GM12891 (cell line): ENCODE results near the gene TMEM44.
"Not testable (repeated sequence)": the region's sequence is repeated elsewhere in the genome, so short reads cannot be mapped to it uniquely, and the experiment has no call there.

Experiments
- DNase-seq: peaks from one replicate; pipeline ENCODE4 v3.0.0; 2011; ENCODE audit warnings: low spot score; ENCODE audit not compliant: insufficient read length
- FAIRE-seq: peaks from 2 replicates; lab custom pipeline; 2011; peaks lifted over from hg19 to GRCh38; lab: Jason Lieb, UNC
- PAX5 ChIP-seq: IDR thresholded peaks from 2 replicates; pipeline ENCODE4 v1.6.1; 2011; ENCODE audit warnings: low read length, moderate library complexity, mild to moderate bottlenecking; ENCODE audit not compliant: insufficient read depth, severe bottlenecking
- POLR2A ChIP-seq: IDR thresholded peaks from 2 replicates; pipeline ENCODE4 v1.6.1; 2011; ENCODE audit warnings: low read depth, low read length, control low read depth
- POLR2AphosphoS5 ChIP-seq: IDR thresholded peaks from 2 replicates; pipeline ENCODE4 v1.6.1; 2011; ENCODE audit warnings: low read depth, low read length, control low read depth
- POU2F2 ChIP-seq: IDR thresholded peaks from 2 replicates; pipeline ENCODE4 v1.6.1; 2011; ENCODE audit warnings: low read depth, mild to moderate bottlenecking, control low read depth, low read length, moderate library complexity
- SPI1 ChIP-seq: IDR thresholded peaks from 2 replicates; pipeline ENCODE4 v1.6.1; 2011; ENCODE audit warnings: low read depth, low read length, control low read depth
- TAF1 ChIP-seq: IDR thresholded peaks from 2 replicates; pipeline ENCODE4 v1.6.1; 2011; ENCODE audit warnings: low read depth, low read length, control low read depth

TMEM44 gene

DNA sequence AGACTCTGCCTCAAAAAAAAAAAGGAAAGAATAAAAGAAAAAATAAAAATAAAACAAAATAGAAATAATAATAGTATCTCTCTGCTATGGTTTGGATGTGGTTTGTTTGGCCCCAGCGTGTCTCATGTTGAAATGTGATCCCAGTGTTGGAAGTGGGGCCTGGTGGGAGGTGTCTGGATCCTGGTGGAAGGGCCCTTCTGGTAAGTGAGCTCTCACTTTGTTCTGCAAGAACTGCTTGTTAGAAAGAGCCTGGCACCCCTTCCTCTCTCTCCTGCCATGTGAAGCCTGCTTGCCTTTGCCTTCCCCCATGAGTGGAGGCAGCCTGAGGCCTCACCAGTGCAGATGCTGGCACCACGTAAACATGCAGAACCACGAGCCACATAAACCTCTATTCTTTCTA, 26.3 kb downstream of the TMEM44 start:
- no peak for DNase-seq
- no peak for TF ChIP-seq SPI1
- no peak for TF ChIP-seq TAF1
- TF ChIP-seq POLR2A, result no peak
- no peak for TF ChIP-seq PAX5
- TF ChIP-seq POU2F2, result no peak
- TF ChIP-seq POLR2AphosphoS5, result no peak
- FAIRE-seq, result no peak

DNA sequence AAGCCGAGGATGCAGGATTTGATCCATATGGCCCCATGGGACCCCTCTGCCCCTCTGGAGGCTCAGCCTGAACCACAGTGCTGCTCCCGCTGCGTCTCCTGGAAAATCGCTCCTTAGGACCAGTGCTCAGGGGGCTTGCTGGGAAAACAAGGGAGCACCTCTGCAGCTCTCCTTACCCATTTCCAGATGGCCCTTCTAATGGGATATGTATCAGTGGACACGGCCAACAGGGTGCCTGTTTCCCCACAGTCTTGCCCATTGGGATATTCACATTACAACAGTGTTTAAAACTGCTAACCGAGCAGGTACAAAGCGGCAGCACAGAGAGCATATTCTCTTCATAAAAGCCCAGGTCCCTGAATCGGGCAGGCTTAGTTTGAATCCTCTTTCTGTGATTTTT, 27.1 kb downstream of the TMEM44 start:
- DNase-seq, result no peak
- no peak for TF ChIP-seq POU2F2
- TF ChIP-seq TAF1, result no peak
- no peak for TF ChIP-seq PAX5
- no peak for TF ChIP-seq SPI1
- TF ChIP-seq POLR2A, result no peak
- TF ChIP-seq POLR2AphosphoS5, result no peak
- FAIRE-seq, result no peak

- not testable (repeated sequence) for DNase-seq, FAIRE-seq
These were observed 27.9 kb downstream of the TMEM44 start for GRCh38 chr3:194605314-194605713.

DNA sequence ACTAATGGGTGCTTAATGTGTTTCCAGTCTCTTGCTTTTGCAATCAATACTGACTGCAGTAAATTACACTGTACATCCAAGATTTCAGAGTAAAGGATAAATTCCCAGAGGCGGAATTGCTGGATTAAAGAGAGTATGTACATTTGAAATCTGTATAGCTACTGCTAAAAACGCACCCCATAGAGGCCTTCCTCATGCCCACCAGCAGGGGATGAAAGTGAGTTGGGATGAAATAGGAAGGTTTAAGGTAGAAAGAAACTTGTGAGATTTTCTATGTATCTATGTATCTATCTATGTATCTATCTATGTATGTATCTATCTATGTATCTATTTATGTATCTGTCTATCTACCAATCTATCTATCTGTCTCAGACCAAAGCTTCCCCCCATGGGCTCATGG, 28.4 kb downstream of the TMEM44 start:
- DNase-seq, result no peak
- TF ChIP-seq TAF1 (no peak), POU2F2 (no peak), SPI1 (no peak), POLR2AphosphoS5 (no peak), PAX5 (no peak), POLR2A (no peak)
- FAIRE-seq, result no peak

DNA sequence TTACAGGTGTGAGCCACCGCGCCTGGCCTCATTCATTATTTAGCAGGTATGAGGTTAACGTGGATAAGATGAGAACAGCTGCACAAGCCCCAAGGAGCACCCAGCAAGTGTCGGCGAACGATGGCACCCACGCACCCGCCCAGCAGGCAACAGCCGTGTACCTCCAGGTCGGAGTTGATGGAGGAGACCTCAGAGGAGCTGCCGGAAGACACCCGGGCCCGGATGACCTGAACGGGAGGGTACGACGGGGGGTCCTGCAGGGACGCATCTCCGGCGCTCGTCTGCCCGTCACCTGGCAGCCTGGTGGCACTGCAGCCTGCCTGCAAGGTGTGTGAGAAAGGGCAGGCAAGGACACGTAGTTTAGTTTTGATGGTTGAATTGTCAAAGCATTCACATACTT, 29.1 kb downstream of the TMEM44 start:
- TF ChIP-seq POLR2A (no peak), PAX5 (no peak), TAF1 (no peak), POLR2AphosphoS5 (no peak), SPI1 (no peak), POU2F2 (no peak)
- DNase-seq, result no peak
- FAIRE-seq, result no peak

DNA sequence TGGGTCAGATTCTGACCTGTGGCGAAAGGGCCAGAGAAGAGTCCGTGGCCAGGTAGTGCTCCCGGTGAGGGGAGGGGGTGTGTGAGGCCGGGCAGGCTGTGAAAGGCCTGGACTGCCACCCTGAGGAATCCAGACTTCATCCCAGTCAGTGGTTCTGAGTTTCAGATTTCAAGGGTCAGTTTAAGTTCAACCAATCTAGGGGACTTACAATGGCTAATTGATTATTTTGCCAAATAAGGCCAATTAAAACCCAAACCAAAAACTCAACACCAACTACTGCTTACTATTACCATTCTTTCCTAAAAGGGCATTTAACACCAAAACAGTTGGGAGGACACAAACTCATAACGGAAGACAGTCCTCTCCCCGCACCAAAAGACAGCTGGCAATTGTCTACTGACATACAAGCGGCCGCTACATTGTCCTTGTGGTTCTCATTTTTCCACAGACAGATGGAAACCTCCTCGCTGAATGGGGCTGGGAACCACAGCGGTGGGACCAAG, 30.5 kb downstream of the TMEM44 start:
- DNase-seq (no peak), FAIRE-seq (no peak)
- TF ChIP-seq TAF1, result no peak
- TF ChIP-seq POLR2AphosphoS5, result no peak
- no peak for TF ChIP-seq PAX5
- TF ChIP-seq SPI1, result no peak
- no peak for TF ChIP-seq POLR2A
- no peak for TF ChIP-seq POU2F2

DNA sequence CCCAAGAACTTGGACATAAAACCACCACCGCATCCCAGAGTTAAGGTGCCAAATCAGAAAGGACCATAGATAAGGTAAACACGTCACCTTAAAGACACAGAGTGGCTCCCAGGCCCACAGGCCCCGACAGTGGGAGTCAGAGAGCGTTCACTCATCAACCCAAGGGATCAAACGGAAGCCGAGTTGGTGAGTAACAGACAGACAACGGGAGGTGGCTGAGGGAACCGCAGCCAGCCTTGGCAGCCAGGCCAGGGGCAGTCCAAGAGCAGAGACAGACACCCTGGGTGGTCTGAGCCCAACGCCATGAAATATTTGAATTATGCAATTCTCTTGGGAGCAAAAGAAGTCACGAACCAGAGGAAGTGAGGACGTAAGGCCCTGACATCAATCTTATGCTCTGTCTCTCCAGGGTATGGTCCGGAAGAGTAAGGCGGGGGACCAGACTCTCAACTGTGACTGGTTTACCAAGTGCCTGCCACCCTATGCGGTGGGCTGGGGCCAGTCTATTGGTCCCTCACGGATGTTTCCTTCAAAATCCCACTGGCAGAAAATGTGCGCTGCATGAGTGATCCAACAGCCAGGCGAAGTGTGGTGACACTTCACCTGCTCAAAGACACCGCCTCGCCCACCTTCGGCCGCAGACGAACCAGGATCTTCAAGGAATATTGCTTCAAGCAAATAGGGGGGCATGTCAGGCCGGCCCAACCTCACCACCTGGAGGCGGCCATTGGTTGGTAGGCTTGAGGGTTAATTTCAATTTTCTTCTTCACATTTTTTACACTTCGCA, 34.3 kb downstream of the TMEM44 start:
- DNase-seq (no peak), FAIRE-seq (no peak)
- no peak for TF ChIP-seq POLR2AphosphoS5
- no peak for TF ChIP-seq POLR2A
- no peak for TF ChIP-seq PAX5
- TF ChIP-seq TAF1, result no peak
- no peak for TF ChIP-seq POU2F2
- no peak for TF ChIP-seq SPI1

- no peak for DNase-seq
- TF ChIP-seq POLR2AphosphoS5 (no peak), POU2F2 (no peak), TAF1 (no peak), PAX5 (no peak), SPI1 (no peak), POLR2A (no peak)
- FAIRE-seq, result no peak
These were observed 36.3 kb downstream of the TMEM44 start for GRCh38 chr3:194596906-194597305.

DNA sequence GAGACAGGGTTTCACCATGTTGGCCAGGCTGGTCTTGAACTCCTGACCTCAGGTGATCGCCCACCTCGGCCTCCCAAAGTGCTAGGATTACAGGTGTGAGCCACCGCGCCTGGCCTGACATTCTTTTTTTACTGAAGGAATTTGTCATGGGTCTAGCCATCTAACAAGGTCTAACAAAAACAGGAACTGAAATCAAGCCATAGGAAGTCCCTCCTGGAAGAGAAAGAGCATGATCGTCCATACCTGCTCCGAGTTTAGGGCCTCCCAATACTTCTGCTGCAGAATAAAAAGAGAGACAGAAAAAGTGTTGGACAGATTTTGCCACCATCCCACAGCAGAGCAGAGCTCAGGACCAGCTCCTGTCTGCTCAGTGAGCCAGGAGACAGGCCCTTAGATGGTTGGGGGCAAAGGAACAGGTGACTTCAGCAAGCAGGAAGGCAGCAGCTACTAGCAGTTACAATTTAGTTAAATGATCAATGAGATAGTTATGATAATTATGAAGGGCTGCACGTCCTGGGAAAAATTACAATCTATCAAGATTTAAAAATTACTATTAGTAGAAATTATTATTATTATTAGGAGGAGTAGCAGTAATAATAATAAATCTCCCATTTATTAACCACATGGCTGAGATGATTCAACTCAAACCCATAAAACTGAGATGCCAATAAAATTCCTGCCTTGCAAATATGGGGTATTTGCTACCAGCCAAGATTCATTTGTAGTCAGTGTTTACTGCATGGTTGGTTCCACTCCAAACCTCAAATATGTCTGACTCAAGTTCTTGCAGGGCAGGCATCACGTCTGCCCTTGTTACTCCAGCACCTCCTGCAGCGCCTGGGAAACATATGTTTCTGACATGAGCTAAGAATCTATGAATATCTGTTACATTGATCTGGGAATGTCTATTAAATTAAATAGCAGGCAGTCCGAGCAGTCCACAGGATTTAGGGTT, 40.1 kb downstream of the TMEM44 start:
- TF ChIP-seq PAX5 (no peak), POLR2AphosphoS5 (no peak), POLR2A (no peak), SPI1 (peak; percentile 96), TAF1 (no peak), POU2F2 (no peak)
- DNase-seq (no peak), FAIRE-seq (peak; percentile 28)
